ENCODE measurements around the gene SCART1. TPM values are rescaled to one million over a fixed set of nuclear protein-coding genes. Genes with fewer than 3 reads are reported as not detected.
"Not testable (repeated sequence)": the region's sequence is repeated elsewhere in the genome, so short reads cannot be mapped to it uniquely, and the experiment has no call there.

SCART1 gene
- total RNA-seq, 2 donors from 2014 or later = 3.3 to 3.9 TPM

- Mint-ChIP-seq H3K27me3 (ENCODE audit: low read depth) (no peaks in the 10 kb centered on the region), H3K4me3 (no peak overlapping the region), H3K4me1 (ENCODE audit: low read depth) (no peaks in the 10 kb centered on the region), H3K9me3 (no peaks in the 10 kb centered on the region), H3K27ac (no peak overlapping the region), H3K36me3 (ENCODE audit: insufficient read depth in 2 of 2) (no peaks in the 10 kb centered on the region)
- DNase-seq (no peak), ATAC-seq (replicated peaks in 1 of 2) (no peak)
These were observed 9.0 kb downstream of the SCART1 start for GRCh38 chr10:133462512-133463305.

- Mint-ChIP-seq H3K27me3 (ENCODE audit: low read depth) (no peaks in the 10 kb centered on the region), H3K27ac (no peak overlapping the region), H3K36me3 (ENCODE audit: insufficient read depth in 2 of 2) (peaks cover 0 to 3% of the 10 kb centered on the region in 2 donors), H3K4me3 (no peak overlapping the region), H3K4me1 (ENCODE audit: low read depth) (no peaks in the 10 kb centered on the region), H3K9me3 (peaks cover 0 to 4% of the 10 kb centered on the region in 2 donors)
- no peak for ATAC-seq (replicated peaks in 1 of 2)
- DNase-seq = no peak
These were observed 10.9 kb downstream of the SCART1 start for GRCh38 chr10:133464582-133465031.

GRCh38 chr10:133465191-133465949, 11.6 kb downstream of the SCART1 start:
- Mint-ChIP-seq H3K4me1 (ENCODE audit: low read depth) (no peaks in the 10 kb centered on the region), H3K9me3 (peaks cover 0 to 4% of the 10 kb centered on the region in 2 donors), H3K27me3 (ENCODE audit: low read depth) (no peaks in the 10 kb centered on the region), H3K27ac (no peak overlapping the region), H3K4me3 (no peak overlapping the region), H3K36me3 (ENCODE audit: insufficient read depth in 2 of 2) (peaks cover 2 to 5% of the 10 kb centered on the region in 2 donors)
- DNase-seq = no peak
- peak in 1 of 2 donors; percentile 44 for ATAC-seq (replicated peaks in 1 of 2)

GRCh38 chr10:133465950-133466474, 12.3 kb downstream of the SCART1 start:
- Mint-ChIP-seq H3K27ac (no peak overlapping the region), H3K9me3 (peaks cover 0 to 4% of the 10 kb centered on the region in 2 donors), H3K4me3 (no peak overlapping the region), H3K36me3 (ENCODE audit: insufficient read depth in 2 of 2) (peaks cover 2 to 5% of the 10 kb centered on the region in 2 donors), H3K4me1 (ENCODE audit: low read depth) (no peaks in the 10 kb centered on the region), H3K27me3 (ENCODE audit: low read depth) (no peaks in the 10 kb centered on the region)
- ATAC-seq (replicated peaks in 1 of 2) (no peak), DNase-seq (no peak)

- DNase-seq = no peak
- H3K4me3 Mint-ChIP-seq = no peak overlapping the region
- H3K9me3 Mint-ChIP-seq = peaks cover 0 to 4% of the 10 kb centered on the region in 2 donors
- no peak overlapping the region for H3K27ac Mint-ChIP-seq
- H3K4me1 Mint-ChIP-seq (ENCODE audit: low read depth) = no peaks in the 10 kb centered on the region
- H3K27me3 Mint-ChIP-seq (ENCODE audit: low read depth) = no peaks in the 10 kb centered on the region
- peaks cover 2 to 5% of the 10 kb centered on the region in 2 donors for H3K36me3 Mint-ChIP-seq (ENCODE audit: insufficient read depth in 2 of 2)
- ATAC-seq (replicated peaks in 1 of 2) = no peak
These were observed 13.0 kb downstream of the SCART1 start for GRCh38 chr10:133466683-133467275.

- peaks cover 2 to 5% of the 10 kb centered on the region in 2 donors for H3K36me3 Mint-ChIP-seq (ENCODE audit: insufficient read depth in 2 of 2)
These were observed 13.7 kb downstream of the SCART1 start for GRCh38 chr10:133467286-133467911.

GRCh38 chr10:133469205-133469604, 15.5 kb downstream of the SCART1 start:
- not testable (repeated sequence) for H3K27me3 Mint-ChIP-seq (ENCODE audit: low read depth); H3K36me3 Mint-ChIP-seq (ENCODE audit: insufficient read depth in 2 of 2); H3K9me3 Mint-ChIP-seq; ATAC-seq (replicated peaks in 1 of 2); H3K27ac Mint-ChIP-seq; H3K4me1 Mint-ChIP-seq (ENCODE audit: low read depth); DNase-seq; H3K4me3 Mint-ChIP-seq

More at GRCh38 chr10:133467286-133467911, 13.7 kb downstream of the SCART1 start:
- DNase-seq (no peak), ATAC-seq (replicated peaks in 1 of 2) (no peak)
- no peaks in the 10 kb centered on the region for H3K4me1 Mint-ChIP-seq (ENCODE audit: low read depth)
- no peak overlapping the region for H3K27ac Mint-ChIP-seq
- no peak overlapping the region for H3K4me3 Mint-ChIP-seq
- H3K9me3 Mint-ChIP-seq = peaks cover 0 to 4% of the 10 kb centered on the region in 2 donors
- no peaks in the 10 kb centered on the region for H3K27me3 Mint-ChIP-seq (ENCODE audit: low read depth)

GRCh38 chr10:133471300-133472109, 17.8 kb downstream of the SCART1 start:
- Mint-ChIP-seq H3K4me3 (no peak overlapping the region), H3K36me3 (ENCODE audit: insufficient read depth in 2 of 2) (peaks cover 2 to 5% of the 10 kb centered on the region in 2 donors), H3K27me3 (ENCODE audit: low read depth) (no peaks in the 10 kb centered on the region), H3K9me3 (peaks cover 1 to 4% of the 10 kb centered on the region in 2 donors), H3K4me1 (ENCODE audit: low read depth) (peaks cover 19% of the 10 kb centered on the region), H3K27ac (no peak overlapping the region)
- no peak for DNase-seq
- ATAC-seq (replicated peaks in 1 of 2) = no peak

GRCh38 chr10:133473270-133473669, 19.5 kb downstream of the SCART1 start:
- Mint-ChIP-seq H3K36me3 (ENCODE audit: insufficient read depth in 2 of 2) (peaks cover 2 to 3% of the 10 kb centered on the region in 2 donors), H3K4me1 (ENCODE audit: low read depth) (peaks cover 19% of the 10 kb centered on the region), H3K27ac (no peak overlapping the region), H3K4me3 (no peak overlapping the region), H3K9me3 (peaks cover 1 to 4% of the 10 kb centered on the region in 2 donors), H3K27me3 (ENCODE audit: low read depth) (no peaks in the 10 kb centered on the region)
- ATAC-seq (replicated peaks in 1 of 2) (no peak), DNase-seq (no peak)

- Mint-ChIP-seq H3K27ac (no peak overlapping the region), H3K9me3 (peaks cover 1 to 3% of the 10 kb centered on the region in 2 donors), H3K4me3 (no peak overlapping the region), H3K27me3 (ENCODE audit: low read depth) (no peaks in the 10 kb centered on the region), H3K36me3 (ENCODE audit: insufficient read depth in 2 of 2) (peaks cover 1 to 2% of the 10 kb centered on the region in 2 donors), H3K4me1 (ENCODE audit: low read depth) (peaks cover 19% of the 10 kb centered on the region)
- DNase-seq = no peak
- peak; percentile 57 to 74 for ATAC-seq (replicated peaks in 1 of 2)
These were observed 20.3 kb downstream of the SCART1 start for GRCh38 chr10:133474027-133474426.

- Mint-ChIP-seq H3K36me3 (ENCODE audit: insufficient read depth in 2 of 2) (peaks cover 1 to 2% of the 10 kb centered on the region in 2 donors), H3K27me3 (ENCODE audit: low read depth) (no peaks in the 10 kb centered on the region), H3K9me3 (peaks cover 0 to 1% of the 10 kb centered on the region in 2 donors), H3K27ac (peak overlapping the region; percentile 4), H3K4me1 (ENCODE audit: low read depth) (peaks cover 19% of the 10 kb centered on the region), H3K4me3 (peak overlapping the region in 1 of 2 donors; percentile 34)
- peak in 1 of 2 donors; percentile 10 for ATAC-seq (replicated peaks in 1 of 2)
- DNase-seq = no peak
These were observed 21.1 kb downstream of the SCART1 start for GRCh38 chr10:133474665-133475424.

Data from activated T-cell treated with anti-CD3 and anti-CD28 coated beads, Interleukin-2, amount 50 U/mL, for 72 hours (primary cell).